Lung (tissue), 12 donors: ENCODE results near the gene SPATA20. TPM values are rescaled to one million over a fixed set of nuclear protein-coding genes. Genes with fewer than 3 reads are reported as not detected.

Experiments used
- ATAC-seq: fragments of 200-7000 bp; cut with Tn5 transposase; one replicate; pipeline ENCODE4 v1.9.1; 2020; ENCODE audit warnings: moderate number of reproducible peaks; ENCODE audit not compliant: insufficient read depth, low FRiP score
- DNase-seq, 3 donors: peaks; one replicate each; pipeline ENCODE4 v3.0.0-alpha.2; 2013 to 2017
- H3K27ac ChIP-seq, 2 donors: one replicate each; pipeline ENCODE4 v1.5.1; 2013; ENCODE audit warnings: mild to moderate bottlenecking in 2 of 2, moderate library complexity in 2 of 2, control low read depth in 1 of 2, inconsistent platforms in 1 of 2, low read depth in 1 of 2, low read length in 1 of 2
- H3K27me3 ChIP-seq, 3 donors: one replicate each; pipeline ENCODE4 v1.5.1; 2013; ENCODE audit warnings: low read length in 2 of 3; ENCODE audit not compliant: control insufficient read depth in 3 of 3, insufficient read depth in 3 of 3
- H3K36me3 ChIP-seq, 4 donors: one replicate each; pipeline ENCODE4 v1.5.1; 2013; ENCODE audit warnings: low read length in 4 of 4, mild to moderate bottlenecking in 1 of 4, moderate library complexity in 1 of 4; ENCODE audit not compliant: control insufficient read depth in 4 of 4, insufficient read depth in 4 of 4
- H3K4me1 ChIP-seq, 5 donors: one replicate each; pipeline ENCODE4 v1.5.1; 2013; ENCODE audit warnings: low read length in 5 of 5, mild to moderate bottlenecking in 2 of 5, moderate library complexity in 1 of 5; ENCODE audit not compliant: control insufficient read depth in 5 of 5, insufficient read depth in 5 of 5
- H3K4me3 ChIP-seq: one replicate; pipeline ENCODE4 v1.5.1; 2013; ENCODE audit warnings: mild to moderate bottlenecking, control low read depth, moderate library complexity
- H3K9ac ChIP-seq, 2 donors: one replicate each; pipeline ENCODE4 v1.5.1; 2013; ENCODE audit warnings: low read length in 2 of 2, control low read depth in 1 of 2; ENCODE audit not compliant: insufficient read depth in 1 of 2
- H3K9me3 ChIP-seq, 4 donors: one replicate each; pipeline ENCODE4 v1.5.1; 2013; ENCODE audit warnings: low read length in 3 of 4, mild to moderate bottlenecking in 1 of 4, moderate library complexity in 1 of 4; ENCODE audit not compliant: control insufficient read depth in 4 of 4, insufficient read depth in 3 of 4
- CTCF ChIP-seq: IDR thresholded peaks from 2 replicates; pipeline ENCODE4 v1.5.1; 2012; ENCODE audit warnings: mild to moderate bottlenecking; ENCODE audit errors: control extremely low read depth, extremely low read depth
- WGBS, 2 donors: extraction: QIAGEN DNeasy Blood & Tissue Kit; methylation state at CpG; one replicate each; pipeline ENCODE4 v1.1.7; 2013; 5-methylcytosine and 5-hydroxymethylcytosine counted together
- polyA plus RNA-seq, 2 donors: library from polyadenylated mRNA; stranded (reverse); fragments of 200-250 nt; gene quantifications; one replicate each; pipeline ENCODE4 v1.2.1, GENCODE V29; 2013
- total RNA-seq, 2 donors: library from RNA; depleted of rRNA in 1 of 2; stranded (reverse); fragments of >200 nt in 1 of 2; gene quantifications; one replicate each; pipeline ENCODE4 v1.2.1, GENCODE V29; 2014 to 2021
- donor health status: control.
- donor health status: control.
- donor health status: Bipolar disorder and iron deficiency.
- donor health status: healthy.
- donor health status: DM: yes; HTN: yes; CAD: no.

Gene SPATA20
- total and polyA plus RNA-seq, 4 donors = 10.5 to 37.8 (median 29.0) TPM

GRCh38 chr17:50540560-50541401, 6.2 kb upstream of the SPATA20 start:
- Histone ChIP-seq H3K9ac (no peak overlapping the region), H3K27ac (no peak overlapping the region), H3K4me1 (peaks cover 0 to 21% (median 7%) of the 10 kb centered on the region in 5 donors)

GRCh38 chr17:50541402-50541715, 5.6 kb upstream of the SPATA20 start:
- H3K9ac ChIP-seq = no peak overlapping the region
- no peaks in the 10 kb centered on the region for H3K27me3 ChIP-seq
- no peak for ATAC-seq
- H3K9me3 ChIP-seq = no peaks in the 10 kb centered on the region
- TF ChIP-seq CTCF = no peak
- no peaks in the 10 kb centered on the region for H3K36me3 ChIP-seq
- peaks cover 0 to 21% (median 7%) of the 10 kb centered on the region in 5 donors for H3K4me1 ChIP-seq
- no peak for DNase-seq
- 67 to 71% methylated on average over 9 of the region's 9 CpGs for WGBS, 2 donors
- peak overlapping the region; percentile 55 for H3K4me3 ChIP-seq
- H3K27ac ChIP-seq = peak overlapping the region in 1 of 2 donors; percentile 84

More at GRCh38 chr17:50540560-50541401, 6.2 kb upstream of the SPATA20 start:
- Histone ChIP-seq H3K36me3 (no peaks in the 10 kb centered on the region), H3K9me3 (no peaks in the 10 kb centered on the region), H3K27me3 (no peaks in the 10 kb centered on the region), H3K4me3 (no peak overlapping the region)
- WGBS, 2 donors = 93 to 97% methylated on average over 8 to 11 of the region's 11 CpGs
- no peak for DNase-seq
- TF ChIP-seq CTCF = no peak
- no peak for ATAC-seq

GRCh38 chr17:50541716-50542688, 5.0 kb upstream of the SPATA20 start:
- Histone ChIP-seq H3K9ac (peak overlapping the region in 1 of 2 donors; percentile 67), H3K4me3 (peak overlapping the region; percentile 55), H3K27ac (peak overlapping the region; percentile 61 to 84), H3K4me1 (peaks cover 0 to 25% (median 7%) of the 10 kb centered on the region in 5 donors), H3K27me3 (no peaks in the 10 kb centered on the region), H3K36me3 (no peaks in the 10 kb centered on the region), H3K9me3 (no peaks in the 10 kb centered on the region)
- no peak for TF ChIP-seq CTCF
- ATAC-seq (peak; percentile 90), DNase-seq (peak; percentile 86 to 90 (median 87))
- WGBS, 2 donors = 2% methylated on average over 79 to 82 of the region's 82 CpGs
